GM19324 (cell line): ENCODE data around the gene DBH.

ENCODE experiments used
- ATAC-seq: cut with Tn5 transposase; IDR thresholded peaks from one replicate; pipeline ENCODE4 v1.9.1; 2021; ENCODE audit warnings: mild to moderate bottlenecking, moderate library complexity; ENCODE audit not compliant: unreplicated experiment, low FRiP score

DBH gene

DNA sequence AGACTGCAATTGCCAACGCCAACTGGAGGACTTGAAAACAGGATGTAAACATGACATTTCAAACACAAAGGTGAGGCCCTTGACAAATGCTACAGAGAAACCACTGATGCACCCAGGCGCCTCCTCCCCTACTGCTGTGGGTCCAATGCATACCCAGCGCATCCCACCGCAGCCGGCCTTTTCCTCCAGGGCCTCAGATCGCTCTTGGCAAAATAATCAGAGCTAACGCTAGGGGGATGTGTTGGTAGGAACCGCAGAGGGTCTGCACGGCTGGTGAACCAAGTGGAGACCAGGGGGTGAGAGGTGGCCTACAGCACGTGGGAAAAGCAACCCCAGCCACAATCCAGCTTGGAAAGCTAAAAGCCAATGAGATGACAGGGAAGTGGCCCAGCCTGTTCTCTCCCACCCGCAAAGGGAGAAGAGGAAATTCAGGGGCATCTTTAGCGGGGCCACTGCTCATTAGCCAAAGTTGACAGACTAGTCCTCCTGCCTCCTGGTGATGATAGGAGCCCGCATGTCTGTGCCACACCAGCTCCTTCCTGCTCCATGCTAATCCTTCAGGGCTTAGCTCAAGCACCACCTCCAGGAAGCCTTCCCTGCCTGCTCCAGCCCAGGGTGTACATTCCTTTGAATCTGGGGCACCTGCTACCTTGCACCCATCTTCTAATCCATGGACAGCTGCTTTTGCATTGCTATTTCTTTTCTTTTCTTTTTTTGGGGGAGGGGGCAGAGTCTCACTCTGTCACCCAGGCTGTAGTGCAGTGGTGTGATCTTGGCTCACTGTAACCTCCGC is 32.8 kb upstream of the DBH start:
- ATAC-seq = no peak

DNA sequence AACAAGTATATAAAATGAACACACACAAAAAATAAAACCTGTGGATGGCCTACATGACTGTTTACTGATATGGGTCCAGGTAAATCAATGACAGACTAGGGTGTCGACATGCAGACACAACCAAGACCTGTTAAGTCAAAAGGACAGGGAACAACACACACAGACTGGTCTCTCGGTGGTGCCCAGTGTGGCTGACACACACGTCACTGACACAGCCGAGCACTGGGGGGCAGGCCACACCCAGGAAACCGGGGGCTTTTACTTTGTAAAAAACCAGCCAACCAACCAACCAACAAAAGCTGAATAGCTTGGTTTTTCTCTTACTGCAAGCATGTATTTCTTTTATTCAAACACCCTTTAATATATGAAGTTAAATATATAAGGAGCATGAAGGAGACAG is 31.9 kb upstream of the DBH start:
- no peak for ATAC-seq

DNA sequence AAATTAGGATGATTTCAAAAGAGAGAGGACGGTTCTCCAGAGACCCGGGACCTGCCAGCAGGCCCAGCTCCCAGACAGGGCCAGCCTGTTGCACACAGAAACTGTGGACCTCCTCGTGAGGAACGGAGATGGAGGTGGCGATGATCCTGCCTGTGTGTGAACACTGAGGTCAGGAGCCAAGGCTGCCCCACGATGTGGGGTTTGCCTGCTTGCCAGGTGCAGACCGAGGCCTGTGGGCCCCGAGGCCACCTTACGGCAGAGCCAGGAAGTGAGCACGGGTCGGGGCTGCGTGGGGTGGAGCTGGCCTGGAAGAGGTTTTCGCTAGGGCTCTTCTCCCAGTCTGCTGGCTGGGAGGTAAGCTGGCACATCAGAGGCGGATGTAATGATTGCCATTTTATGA is 31.3 kb upstream of the DBH start:
- ATAC-seq = no peak

DNA sequence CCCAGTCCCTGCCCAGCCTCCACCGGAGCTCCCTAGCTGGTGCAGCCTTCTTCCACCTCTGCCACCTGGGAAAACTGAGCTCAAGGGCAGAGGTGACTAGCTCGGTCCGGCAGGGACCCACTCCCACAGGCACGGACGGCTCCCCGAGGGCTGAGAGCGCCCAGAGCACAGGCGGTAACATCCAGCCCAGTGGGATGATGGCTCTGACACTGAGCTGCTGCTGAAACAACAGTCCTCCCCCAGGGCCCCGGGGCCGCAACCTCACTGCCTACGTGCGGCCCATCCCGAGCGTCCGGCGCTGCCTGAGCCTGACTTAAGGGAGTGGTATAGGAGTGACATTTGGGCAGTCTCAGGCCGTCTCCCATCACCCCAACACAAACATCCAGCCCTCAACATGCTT is 30.7 kb upstream of the DBH start:
- ATAC-seq = no peak

DNA sequence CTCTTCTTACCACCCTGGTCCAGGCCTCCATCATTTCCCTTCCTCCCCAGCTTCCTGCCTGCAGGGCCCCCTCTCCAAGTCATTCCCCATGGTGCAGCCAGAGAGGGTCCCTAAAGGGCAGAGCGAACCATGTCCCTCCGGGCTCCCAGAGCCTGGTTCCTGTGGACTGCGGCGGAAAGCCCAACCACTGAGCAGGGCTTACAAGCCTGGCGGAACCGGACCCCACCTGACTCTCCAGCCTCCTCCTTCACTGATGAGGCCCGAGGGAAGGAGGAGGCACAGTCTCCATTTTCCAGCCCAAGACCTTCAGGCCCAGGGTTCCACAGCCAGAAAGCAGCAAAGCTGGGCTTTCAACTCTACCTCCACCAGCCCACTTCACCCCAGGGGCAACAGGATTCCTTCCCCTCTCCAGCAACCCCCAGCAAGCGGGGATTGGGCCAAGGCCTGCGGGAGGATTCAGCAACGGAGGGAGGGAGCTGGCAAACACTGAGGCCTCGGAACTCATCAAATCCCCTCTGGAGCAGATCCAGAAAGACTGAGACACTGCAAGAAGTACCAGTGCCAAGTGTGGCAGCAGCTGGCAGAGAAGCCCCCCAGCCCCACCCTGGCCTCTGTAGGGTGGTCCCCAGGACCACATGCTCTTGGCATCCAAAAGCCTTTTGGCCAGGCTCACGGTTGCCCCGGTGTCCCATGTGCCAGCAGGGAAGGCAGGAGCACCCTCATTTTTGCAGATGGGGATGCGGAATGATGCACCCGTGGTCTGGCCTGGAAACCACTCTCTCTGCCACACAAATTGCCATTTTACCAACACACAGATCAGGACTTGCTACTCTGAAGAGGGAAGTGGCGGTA is 30.1 kb upstream of the DBH start:
- ATAC-seq = no peak

DNA sequence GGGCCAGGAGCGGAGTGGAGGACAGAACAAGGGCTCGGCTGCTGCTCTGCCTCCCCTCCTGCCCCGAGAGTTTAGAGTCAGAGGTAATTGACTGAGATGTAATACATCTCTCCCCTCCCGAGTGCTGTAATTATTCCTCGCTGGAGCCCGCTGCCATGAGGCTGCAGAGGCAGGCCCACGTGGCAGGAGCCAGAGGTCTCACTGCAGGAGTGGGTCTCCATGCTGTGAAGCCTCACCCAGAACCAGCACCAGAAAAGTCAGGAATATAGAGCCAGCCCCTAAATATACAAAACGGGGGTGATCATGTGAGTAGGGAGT is 29.5 kb upstream of the DBH start:
- ATAC-seq = no peak

DNA sequence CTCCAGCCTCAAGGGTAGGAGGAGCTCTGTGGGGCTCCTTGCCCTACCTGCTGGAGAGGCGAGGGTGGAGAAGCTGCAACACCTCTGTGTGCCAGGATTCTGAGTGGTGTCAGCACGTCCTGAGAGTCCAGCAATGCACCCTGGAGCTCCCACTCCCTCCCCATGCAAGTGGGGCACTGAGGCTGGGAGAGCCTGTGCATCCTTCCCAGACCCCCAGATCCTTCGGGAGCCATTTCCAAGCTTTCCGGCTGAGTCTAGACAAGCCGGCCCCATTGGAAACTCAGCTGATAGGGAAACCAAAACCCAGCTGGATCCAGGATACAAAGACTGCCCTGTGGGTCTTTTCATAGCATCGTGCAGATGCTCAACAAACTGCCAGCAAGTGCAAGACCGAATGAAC is 28.8 kb upstream of the DBH start:
- ATAC-seq = no peak

DNA sequence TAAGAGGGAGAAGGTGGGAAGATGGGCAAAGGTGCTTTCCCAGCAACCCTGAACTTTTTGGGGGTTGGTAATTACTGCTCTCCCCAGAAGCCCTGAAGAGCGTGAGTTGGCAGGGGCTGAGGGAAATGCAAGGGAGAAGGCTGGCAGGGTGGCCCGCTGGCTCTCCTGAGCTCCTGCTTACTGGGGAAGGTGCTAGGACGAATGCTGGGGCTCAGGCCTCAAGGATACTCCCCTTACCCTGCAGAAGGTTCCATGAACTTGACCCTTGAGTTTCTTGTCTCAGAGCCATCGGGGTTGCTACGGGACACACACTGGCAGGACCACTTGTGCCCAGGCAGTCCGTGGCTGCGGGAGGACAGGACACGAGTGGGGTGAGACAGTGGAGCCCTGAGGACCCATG is 28.2 kb upstream of the DBH start:
- no peak for ATAC-seq

DNA sequence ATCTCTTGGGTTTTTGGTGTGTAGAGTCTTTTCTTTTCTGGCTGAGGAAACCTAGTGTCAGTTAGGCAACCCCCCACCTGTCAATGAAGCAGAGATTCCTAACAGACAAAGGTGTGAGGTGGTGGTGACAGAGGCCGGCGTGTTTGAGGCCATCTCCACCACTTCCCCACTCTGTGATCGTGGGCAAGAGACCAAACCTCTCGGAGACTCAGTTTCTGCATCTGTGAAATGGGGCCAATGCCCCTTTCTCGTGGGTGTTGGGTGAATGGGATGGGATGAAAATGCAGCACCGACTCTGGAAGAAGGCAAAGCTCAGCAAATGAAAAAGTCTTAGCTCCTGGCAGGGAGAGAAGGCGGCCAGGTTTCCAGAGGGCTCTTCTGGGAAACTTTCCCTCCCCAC is 27.8 kb upstream of the DBH start:
- no peak for ATAC-seq

DNA sequence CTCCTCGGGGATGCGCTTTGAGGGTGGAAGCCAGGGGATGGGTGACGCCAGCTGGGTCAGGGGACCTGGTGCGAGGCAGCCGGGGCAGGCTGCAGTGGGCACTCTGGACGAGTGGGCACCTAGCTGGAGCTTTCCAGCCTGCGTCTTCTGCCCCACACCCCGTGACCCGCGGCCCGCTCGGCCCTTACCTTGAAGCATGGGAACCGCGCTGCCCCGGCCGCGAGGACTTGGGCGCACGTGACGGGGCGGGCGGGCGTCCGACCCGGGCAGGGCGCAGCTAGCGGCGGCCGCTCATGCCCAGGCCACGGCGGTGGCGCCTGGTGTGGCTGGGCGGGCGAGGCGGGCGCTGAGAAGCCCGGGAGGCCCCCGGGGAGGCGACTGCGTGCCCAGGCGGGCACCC is 27.3 kb upstream of the DBH start:
- ATAC-seq = no peak

DNA sequence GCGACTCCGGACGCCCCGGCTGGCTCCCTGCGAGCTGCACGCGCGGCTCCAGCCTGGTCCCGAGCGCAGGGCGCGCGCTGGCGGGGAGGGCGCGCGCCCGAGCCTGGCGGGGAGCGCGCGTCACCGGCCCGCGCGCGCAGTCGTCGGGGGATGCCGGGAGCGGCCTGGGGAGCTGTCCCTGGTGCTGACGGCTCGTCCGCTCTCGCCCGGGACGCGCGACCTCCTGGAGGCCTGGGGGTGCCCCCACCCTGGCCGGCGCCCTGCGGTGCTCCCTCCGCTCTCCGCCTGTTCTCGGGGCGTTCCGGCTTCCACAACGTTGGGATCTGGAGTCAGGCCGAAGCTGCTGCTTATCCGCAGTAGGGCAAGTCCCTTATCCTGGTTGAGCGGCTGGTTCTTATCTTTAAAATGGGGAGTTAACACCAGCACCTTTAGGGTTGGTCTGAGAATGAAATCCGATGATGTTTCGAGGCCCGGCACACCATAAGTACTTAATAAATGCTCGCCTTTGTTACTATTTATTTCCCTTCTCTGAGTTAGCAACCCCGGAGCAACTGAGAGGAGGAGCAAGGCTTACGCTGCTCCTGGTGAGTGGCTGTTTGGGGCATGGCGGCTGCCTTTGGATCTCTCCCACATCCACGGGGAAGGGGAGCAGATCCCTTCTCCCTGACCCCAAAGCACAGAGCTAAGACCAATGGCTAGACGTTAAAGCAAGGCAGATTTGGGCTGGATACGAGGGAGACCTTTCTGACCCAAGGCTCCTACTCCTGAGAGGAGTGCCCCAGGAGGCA is 26.7 kb upstream of the DBH start, which contains the start of gene FAM163B:
TSS of gene FAM163B (minus strand) at position 79 of the 788 bp plus-strand sequence. CDS start 29,166 bp downstream, outside the sequence.
- ATAC-seq = no peak

DNA sequence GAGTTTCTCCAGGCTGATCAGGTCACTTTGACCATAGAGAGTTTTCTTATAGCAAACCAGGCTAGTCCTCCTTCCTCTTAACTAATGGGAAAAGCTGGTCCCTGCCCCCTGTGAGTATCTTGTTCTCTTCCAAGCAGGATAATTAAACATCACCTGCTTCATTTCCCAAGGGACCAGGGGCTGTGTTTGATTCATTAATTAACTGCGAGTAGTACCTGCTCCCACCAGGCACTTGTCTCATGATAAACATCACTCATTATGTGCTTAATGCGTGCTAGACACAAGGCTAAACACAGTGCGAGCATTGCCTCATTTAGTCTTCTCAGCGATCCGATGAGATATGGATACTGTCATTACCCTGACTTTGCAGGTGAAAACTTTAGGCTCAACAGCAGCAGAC is 25.3 kb upstream of the DBH start:
- no peak for ATAC-seq

DNA sequence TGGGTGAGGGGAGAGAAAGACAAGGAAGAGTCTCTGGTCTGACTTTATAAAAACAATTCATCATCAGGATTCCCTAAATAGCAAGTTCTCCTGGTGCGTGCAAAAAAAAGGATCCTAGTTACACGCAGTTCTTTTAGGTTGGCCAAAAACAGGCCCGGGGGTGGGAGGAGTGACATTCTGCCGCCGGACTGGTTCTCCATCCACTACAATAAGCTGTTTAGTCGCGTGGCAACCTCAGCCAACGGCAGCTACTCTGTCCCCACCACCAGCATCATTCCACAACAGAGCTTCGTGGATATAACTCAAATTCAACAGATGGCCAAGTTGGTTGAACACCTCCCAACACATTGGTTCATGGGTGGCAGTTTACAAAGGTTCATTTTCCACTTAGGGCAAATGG is 24.1 kb upstream of the DBH start:
- no peak for ATAC-seq

DNA sequence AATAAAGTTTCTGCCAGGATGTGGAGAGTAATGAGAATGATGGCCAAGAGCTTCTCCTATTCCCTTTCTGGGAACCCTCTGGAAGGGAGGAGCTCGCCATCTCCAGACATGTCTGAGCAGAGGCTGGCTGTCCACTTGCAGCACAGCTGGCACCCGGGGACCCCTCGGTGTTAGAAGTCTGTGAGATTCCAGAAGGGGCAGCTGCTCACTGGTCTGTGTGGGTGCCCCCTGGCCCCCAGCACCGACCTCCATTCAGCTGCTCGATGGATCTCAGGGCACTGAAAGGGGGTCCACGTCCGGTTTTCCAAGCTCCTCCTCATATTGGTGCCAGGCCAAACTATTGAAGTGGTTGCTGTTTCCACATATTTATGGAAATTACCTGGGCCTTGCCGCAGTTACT is 23.3 kb upstream of the DBH start:
- no peak for ATAC-seq

DNA sequence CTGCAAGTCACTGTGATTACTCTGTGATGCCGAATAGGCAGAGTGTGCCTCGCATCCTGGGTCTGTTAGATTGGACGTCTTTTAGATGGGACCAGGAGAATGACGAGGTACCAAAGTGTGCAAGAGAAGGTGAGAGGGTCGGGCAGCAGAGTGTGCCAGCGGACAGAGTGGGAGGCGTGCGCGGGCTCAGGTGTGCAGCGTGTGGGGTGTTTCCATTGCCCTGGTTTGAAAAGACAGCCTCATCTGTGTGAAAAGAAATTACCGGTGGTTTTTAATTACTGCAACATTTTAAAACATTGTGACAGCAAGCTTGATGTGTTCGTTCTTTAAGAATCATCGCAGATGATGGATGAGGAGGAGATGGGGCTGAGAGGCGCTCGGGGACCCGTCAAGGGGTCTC is 22.7 kb upstream of the DBH start:
- no peak for ATAC-seq

DNA sequence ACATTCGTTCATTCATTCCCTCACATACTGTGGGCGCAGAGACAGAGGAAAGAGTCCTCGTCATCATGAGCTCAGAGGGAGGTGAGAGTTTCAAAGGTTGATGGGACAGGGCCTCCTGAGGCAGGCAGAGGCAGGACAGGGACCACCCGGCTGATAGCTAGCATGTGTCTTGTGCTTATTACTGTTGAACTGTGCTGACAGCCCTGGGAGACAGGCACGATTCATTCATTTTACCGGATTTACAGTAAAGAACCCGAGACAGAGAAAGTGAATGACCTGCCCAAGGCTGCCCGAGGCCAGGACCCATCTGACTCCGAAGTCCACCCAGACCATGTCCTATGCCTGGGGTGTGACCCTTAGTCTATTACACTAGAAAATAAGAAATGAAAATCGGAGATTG is 22.1 kb upstream of the DBH start:
- no peak for ATAC-seq

DNA sequence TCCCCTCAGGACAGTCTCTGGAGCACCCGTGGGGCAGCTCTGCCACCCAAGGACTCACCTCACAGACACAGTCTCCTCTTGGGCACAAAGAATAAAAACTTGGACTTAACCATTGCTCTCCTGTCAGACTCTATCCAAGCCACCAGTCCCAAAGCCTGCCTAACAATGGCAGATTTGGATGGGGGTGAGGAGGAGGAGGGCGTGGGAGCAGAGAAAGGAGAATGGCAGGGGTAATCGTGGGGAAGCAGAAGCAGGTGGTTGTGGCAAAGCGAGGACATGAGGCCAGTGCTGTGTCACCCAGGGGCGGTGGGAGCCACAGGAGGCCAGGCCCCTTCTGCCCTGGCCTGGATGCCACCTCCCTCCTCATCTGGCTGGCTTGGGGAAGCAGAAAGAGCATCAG is 21.5 kb upstream of the DBH start:
- ATAC-seq = no peak

DNA sequence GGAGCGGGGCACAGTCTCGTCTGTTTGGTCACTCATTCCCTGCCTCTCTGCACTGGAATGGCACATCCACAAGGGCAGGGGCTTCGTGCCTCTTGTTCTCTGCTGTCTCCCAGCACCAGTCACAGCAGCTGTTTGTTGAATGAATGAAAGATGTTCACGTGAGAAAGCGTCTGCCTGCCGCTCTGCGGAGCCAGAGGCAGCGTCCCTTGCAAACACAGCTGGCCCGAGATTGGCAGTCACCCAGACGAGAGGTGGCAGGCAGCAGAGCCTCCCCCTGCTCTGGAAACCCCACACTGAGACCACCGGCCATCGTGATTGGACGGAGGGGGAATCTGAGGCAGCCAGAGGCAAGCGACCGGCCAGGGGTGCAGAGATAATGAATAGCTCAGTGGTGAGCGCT is 21.0 kb upstream of the DBH start:
- no peak for ATAC-seq

DNA sequence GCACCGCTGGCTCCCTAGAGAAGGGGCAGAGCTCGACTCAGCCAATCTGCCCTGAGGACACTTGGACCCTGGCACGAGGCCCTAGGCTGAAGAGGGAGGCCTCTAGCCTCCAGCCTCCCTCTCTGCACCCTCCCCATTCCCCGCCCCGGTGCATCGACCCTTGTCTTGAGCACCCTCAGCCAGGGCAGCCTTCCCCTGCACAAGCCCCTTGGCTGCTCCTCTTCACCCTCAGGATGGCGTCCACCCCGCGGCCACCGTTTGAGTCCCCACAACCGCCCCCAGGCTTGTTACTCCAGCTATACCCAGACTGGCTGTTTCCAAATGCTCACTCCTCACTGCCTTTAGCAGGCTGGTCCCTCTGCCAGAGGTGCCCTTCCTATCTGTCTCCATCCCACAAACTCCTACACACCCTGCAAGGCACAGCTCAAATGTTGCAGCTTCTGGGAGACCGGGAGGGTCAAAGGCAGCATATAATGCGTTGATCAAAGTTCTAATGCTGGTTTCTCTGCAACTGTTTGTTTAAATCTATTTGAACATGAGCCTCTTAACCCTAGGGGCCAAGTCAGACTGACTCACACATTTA is 20.5 kb upstream of the DBH start:
- ATAC-seq = no peak

DNA sequence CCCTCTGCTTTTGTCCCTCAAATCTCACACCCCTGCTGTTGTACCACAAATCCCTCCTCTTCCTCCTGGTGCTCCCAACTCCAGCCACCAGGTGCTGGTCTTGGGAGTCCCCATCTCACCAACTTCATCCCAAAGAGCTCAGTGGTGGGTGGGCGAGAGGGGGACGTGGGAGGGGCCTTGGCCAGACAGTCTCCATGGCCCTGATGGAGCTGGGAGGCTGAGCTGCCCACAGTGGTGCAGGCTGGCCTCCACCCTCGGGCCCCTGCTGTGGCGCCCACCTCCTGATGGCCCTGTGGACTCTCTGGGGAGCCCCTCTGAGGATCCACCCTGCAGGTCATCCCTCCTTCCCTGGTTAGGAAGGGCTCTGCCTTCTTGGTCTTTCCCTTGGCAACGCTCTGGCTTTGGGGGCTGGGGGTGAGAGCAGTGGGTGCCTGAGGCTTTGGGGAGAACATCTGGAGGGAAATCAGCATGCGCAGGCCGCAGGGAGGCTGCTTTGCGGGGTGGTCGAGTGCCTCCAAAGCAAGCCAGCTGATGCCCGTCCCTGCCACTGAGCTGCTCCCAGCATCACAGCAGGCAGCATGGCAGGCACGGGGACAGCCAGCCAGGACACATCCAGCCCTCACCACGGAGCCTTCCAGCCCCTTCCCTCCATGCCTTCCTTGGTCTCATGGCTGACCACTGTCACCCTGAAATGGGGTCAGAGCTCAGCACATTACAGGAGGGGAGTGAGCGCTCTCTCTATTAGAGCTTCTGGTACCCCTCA is 19.3 kb upstream of the DBH start:
- ATAC-seq = no peak
